ENCODE results near the gene CDK14. TPM values are rescaled to one million over a fixed set of nuclear protein-coding genes. Genes with fewer than 3 reads are reported as not detected.
"Not testable (repeated sequence)": the region's sequence is repeated elsewhere in the genome, so short reads cannot be mapped to it uniquely, and the experiment has no call there.

CDK14 gene
- total RNA-seq, 1 experiment from 2014 or later = 9.3 TPM

DNA sequence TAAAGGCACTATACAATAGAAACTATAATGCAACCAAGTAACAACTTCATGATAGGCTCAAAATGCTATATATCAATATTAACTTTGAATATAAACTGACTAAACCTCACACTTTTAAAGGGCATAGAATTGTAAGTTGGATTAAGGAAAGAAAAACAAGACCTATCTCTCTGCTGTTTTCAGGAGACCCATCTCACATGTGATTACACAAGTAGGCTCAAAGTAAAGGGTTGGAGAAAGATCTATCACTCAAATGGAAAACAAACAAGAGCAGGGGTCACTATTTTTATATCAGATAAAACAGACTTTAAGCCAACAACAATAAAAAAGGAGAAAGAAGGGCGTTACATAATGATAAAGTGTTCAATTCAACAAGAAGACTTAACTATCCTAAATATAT, 155.5 kb downstream of the CDK14 start:
- DNase-seq (ENCODE audit: low read depth) = no peak

DNA sequence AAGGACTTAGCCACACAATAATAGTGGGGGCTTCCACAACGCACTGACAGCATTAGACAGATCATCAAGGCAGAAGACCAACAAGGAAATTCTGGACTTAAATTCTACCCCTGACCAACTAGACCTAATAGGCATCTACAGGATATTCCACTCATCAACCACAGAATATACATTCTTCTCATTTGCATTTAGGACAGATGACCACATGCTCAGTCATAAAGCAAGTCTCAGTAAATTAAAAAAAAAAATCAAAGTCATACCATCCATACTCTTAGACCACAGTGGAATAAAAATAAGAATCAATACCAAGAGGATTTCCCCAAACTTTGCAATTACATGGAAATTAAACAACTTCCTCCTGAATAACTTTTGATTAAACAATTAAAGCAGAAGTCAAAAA, 155.9 kb downstream of the CDK14 start:
- DNase-seq (ENCODE audit: low read depth) = no peak

DNA sequence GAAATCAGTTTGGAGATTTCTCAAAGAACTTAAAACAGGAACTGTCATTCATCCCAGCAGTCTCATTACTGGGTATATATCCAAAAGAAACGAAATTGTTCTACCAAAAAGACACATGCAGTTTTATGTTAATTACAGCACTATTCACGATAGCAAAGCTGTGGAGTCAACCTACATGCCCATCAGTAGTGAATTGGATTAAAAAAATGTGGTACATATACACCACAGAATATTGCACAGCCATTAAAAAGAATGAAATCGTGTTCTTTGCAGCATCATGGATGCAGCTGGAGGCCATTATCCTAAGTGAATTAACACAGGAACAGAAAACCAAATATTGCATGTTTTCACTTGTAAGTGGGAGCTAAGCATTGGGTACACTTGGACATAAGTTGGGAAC, 158.9 kb downstream of the CDK14 start:
- no peak for DNase-seq (ENCODE audit: low read depth)

DNA sequence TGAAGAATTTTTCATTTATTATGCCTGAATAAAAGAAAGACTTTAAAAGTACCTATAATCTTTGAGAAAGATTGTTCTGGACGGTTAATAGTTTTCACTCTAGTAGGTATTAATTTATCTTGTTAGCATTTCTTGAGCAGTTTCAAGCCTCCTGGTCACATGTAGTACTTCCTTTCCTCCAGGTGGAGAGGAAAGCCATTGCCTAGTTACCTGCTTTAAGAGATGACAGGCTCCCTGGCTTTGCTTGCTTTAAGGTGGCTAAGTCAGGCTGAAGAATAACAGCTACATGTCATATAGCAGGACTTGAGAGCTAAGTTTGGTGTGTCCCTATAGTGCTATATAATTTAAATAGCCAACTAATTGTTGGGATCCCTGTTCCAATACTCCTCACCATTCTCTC, 160.2 kb downstream of the CDK14 start:
- DNase-seq (ENCODE audit: low read depth) = no peak

DNA sequence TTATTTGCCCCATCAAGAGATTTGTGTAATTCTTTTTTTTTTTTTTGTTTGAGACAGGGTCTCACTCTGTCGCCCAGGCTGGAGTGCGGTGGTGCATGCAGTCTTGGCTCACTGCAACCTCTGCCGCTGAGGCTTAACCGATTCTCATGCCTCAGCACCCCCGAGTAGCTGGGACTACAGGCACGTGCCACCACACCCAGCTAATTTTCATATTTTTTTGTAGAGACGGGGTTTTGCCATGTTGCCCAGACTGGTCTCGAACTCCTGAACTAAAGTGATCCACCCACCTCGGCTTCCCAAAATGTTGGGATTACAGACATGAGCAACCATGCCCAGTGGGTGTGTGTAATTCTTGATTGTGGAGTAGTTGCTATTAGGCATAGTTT, 161.4 kb downstream of the CDK14 start:
- not testable (repeated sequence) for DNase-seq (ENCODE audit: low read depth)

DNA sequence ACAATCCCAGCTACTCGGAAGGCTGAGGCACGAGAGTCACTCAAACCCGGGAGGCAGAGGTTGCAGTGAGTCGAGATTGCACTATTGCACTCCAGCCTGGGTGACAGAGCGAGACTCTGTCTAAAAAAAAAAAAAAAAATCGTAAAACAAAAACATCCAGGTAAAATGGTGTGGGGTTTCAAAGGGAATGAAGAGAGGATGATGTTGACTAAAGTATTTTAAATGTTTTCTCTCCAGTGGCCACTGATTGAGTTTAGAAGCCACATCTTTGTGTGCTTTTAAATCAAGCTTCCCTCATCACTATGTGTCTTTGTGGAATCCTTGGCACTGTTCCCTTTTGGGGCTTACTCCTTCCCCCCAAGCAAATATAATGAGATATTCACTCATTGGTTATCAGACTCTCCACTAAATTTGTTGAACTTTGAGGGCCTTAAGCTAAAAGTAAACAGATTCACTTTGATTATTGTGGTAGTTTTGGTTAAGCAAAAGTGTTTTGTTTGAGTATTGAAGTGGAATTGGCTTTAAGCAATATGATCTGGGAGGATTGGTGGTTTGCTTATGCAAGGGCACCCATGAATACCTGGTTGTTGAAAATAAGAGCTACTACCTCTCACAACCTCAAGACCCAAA, 162.9 kb downstream of the CDK14 start:
- DNase-seq (ENCODE audit: low read depth) = peak; percentile 16

DNA sequence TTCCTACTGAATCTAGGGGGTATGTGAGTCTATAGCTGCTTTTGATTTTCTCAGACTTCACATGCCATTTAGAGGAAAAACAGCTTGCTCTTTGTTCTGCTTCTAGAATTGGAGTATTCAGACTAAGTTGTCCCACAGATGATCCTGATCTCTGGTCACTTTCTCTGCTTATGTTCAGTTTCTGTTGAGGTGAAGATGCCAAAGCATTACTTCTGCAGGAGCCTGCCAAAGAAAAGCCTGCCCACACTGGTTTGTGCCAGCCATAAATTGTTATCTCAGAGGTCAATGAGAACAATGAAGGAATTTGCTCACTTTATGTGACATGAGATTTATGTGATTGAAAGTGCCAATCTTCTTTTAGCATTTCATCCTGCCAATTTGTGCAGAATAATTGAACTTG, 163.6 kb downstream of the CDK14 start:
- DNase-seq (ENCODE audit: low read depth) = no peak

DNA sequence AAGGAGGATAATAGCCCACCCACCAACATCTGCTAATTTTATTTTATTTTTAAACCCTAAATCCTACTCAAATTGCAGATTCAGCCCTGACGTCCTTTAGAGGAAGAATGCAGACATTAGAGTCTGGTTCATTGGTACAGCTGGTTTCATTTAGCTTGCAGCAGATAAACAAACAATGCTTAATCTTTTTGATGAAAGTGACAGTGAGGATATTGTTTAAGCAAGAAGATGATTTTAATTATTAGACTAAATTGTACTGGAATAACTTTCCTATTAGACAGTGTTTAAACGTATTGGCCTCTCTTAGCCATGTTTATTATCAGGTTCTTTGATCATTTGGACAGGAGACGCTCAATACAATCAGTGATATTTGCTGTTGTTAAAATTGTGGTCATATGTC, 164.8 kb downstream of the CDK14 start:
- DNase-seq (ENCODE audit: low read depth) = no peak

DNA sequence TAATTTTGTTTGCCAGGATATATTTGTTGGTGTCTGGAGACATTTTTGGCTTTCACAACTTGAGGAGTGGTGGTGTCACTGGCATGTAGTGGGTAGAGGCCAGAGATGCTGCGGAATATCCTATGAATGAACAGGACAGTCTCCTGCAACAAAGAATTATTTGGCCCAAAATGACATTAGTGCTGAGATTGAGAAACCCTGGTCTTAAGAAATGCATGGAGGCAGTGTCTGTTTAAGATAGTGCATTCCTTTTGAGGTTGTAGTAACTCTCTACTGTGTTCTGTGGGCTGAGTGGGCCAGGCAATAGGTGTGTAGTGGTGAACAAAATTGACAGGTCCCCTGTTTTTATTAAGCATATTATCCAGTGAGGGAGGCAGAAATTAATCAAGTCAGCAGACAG, 165.5 kb downstream of the CDK14 start:
- no peak for DNase-seq (ENCODE audit: low read depth)

DNA sequence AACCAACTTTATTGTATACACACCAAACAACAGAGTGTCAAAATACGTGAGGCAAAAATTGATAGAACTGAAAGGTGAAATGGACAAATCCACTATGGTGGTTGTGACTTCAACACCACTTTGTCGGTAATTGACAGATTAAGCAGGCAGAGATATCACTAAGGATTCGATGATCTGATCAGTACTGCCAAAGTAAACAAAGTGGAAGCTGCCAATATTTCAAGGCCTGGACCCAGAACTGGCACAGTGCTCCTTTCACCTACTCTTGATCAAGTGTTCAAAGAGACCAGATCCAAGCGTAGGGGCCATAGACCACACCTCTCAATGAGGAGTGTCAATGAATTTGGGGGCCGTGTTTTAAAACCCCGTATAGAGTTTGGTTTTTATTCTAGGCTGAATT, 167.0 kb downstream of the CDK14 start:
- DNase-seq (ENCODE audit: low read depth) = no peak

DNA sequence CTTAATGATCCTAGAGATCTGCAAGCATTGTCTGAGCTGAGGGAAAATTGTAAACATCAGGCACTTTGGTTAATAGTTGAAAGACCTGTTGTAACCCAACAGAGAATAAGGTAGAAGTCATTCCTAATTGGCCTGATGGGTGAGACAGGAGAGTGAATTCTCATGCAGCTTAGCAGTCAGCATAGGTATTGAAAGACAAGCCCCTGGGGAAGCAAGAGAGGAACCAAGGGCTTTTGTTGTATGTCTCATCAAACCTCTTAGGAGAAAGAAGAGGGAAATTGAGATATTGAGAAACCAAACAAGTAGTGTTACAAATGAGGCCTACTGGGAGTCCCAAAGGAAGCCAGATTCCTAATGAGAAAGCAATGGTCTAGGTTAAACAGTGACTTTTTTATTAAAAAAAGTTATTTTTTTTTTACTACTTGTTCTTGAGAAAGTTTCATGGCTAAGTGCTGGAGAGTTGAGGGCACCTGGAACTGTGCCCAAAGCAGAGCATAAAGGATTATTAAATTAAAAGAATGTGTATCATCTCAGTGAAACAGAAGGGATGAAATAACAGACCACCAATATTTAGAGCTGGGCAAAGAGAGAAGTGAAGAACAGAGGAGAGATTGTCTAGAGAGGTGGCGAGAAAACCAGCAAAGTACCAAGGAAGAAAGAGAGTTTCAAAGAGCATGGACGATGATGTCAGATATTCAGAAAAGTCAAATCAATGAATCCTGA, 168.9 kb downstream of the CDK14 start:
- no peak for DNase-seq (ENCODE audit: low read depth)

DNA sequence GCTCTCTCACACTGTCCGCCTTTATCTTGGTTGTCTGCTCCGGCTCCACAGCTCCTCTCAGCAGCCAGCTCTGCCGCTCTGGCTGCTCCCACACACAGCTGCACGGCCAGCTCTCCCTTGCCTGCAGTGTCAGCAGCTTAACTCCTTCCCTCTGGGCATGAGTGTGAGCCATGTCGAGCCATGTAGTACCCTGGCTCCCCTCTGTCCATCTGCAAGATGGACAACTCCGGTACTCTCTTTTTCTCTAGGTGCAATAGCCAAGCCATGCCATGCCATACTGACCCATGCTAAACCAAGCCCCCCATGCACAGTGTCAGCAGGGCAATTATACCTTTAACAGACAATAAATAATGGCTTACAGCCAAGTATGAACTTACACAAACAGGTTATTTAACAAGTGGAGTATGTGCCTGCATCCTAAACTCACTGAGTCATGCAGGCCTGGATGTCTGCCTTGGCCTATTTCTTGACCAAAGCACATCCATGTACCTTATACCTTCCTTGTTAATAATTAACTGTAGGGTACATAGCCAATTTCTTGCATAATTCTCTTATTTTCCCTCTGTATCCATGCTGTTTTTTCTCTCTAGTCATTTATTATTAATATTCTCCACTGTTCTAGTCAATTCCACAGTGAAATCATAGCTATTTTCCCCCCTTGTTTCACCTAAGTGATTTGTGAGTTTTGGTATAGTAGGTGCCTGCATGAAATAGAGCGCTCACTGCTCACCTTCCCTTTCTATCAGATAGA, 170.9 kb downstream of the CDK14 start:
- DNase-seq (ENCODE audit: low read depth) = peak; percentile 13

DNA sequence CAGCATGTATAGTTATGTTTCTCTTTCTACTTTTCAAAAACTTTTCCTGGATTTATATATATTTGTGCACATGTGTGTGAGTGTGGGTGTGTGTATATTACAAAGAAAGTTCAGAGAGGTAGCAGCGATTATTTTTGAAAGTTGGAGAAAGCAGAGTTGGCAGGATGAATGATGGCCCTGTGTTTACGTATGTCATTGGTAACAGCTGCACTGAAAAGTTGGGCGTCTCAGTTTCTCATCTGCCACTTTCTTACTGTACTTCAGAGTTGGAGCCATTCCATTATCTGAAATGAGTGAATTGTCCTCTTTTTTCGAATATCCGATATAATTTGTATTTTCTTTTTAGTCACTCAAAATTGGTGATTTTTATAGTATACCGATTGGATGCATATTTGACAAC, 172.2 kb downstream of the CDK14 start:
- no peak for DNase-seq (ENCODE audit: low read depth)

DNA sequence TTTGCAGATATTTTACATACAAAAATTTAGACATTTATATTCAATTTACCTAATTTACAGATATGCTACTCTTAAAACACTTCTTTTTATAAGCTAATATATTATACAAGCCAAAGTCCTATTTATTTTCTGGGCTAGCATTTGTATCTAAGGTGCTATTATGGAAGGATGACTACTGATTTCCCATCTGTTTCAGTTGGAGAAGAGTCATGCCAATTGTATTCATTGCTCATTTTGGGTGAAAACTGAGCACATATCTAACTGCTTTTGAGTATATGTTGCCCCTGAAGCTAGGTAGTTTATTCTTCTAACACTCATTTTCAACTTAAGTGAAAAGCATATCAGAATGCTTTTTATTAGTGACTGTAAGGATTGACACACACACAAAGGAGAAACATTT, 172.9 kb downstream of the CDK14 start:
- no peak for DNase-seq (ENCODE audit: low read depth)

DNA sequence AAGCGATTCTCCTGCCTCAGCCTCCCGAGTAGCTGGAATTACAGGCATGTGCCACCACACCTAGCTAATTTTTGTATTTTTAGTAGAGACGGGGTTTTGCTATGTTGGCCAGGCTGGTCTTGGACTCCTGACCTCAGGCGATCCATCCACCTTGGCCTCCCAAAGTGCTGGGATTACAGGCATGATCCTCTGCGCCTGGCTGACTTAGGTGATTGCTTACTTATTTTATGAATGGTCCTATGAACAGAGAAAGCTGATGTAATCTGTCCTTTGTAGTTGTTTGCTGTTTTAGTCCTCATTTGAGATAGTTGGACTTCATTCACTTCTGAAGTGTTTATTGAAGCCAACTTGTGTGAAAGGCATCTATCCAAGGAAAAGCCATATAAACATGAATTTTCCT, 173.4 kb downstream of the CDK14 start:
- not testable (repeated sequence) for DNase-seq (ENCODE audit: low read depth)

DNA sequence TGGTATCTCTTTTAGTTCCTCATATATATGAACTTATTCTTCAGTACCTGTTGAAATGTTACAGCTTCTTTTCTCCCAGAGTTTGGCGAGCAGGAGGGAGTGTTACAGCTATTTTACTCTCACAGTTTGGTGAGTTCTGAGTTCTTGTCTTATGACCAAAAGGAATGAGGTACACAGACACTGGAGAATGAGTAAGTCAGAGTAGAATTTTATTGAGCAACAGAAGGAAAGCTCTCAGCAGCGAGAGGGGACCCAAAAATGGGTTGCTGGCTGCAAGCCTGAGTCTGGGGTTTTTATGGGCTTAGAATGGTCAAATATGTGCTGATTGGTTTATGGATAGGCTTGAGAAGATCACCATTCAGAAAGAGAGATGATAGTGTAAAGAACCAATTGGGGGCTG, 175.2 kb downstream of the CDK14 start:
- DNase-seq (ENCODE audit: low read depth) = no peak

DNA sequence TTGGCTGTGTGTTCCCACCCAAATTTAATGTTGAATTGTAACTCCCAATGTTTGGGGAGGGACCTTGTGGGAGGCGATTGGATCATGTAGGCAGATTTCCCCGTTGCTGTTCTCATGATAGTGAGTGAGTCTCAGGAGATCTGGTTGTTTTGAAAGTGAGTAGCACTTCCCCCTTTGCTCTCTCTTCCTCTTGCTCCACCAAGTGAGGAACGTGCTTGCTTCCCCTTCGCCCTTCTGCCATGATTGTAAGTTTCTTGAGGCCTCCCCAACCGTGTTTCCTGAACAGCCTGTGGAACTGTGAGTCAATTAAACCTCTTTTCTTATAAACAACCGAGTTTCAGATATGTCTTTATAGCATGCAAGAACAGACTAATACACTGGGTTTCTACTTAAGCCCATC, 176.3 kb downstream of the CDK14 start:
- no peak for DNase-seq (ENCODE audit: low read depth)

DNA sequence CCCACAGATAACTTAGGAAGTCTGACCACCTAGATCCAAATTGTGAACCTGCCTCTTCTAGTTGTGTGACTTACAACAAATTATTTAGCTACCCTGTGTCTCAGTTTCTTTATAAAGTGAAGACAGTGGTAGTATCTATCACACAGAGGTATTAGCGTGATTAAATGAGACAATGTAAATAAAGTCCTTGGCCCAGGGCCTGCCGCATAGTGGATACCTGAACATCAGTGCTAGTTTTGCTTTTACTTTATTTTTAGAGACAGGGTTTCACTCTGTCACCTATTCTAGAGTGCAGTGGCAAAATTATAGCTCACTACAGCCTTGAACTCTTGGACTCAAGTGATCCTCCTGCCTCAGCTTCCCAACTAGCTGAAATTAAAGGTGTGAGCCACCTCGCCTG, 177.1 kb downstream of the CDK14 start:
- DNase-seq (ENCODE audit: low read depth) = no peak

DNA sequence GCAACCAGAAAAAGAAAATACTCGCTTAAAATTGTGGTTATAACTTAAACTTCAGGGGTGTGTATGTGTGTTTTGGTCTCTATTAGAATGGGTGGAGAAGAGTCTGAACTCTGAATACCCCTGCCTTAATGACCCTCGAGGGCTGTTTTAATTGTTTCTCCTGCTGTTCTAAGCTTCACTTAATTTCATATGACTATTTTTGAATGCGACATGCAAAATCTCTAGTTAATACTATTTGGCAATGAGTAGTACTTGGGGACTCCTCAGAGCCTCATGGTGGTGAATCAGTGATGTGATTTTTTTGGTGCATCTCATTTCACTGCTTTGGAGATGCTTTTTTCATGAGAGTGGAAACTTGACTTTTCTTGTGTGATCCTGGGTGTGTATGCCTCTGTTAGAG, 178.6 kb downstream of the CDK14 start:
- DNase-seq (ENCODE audit: low read depth) = no peak

DNA sequence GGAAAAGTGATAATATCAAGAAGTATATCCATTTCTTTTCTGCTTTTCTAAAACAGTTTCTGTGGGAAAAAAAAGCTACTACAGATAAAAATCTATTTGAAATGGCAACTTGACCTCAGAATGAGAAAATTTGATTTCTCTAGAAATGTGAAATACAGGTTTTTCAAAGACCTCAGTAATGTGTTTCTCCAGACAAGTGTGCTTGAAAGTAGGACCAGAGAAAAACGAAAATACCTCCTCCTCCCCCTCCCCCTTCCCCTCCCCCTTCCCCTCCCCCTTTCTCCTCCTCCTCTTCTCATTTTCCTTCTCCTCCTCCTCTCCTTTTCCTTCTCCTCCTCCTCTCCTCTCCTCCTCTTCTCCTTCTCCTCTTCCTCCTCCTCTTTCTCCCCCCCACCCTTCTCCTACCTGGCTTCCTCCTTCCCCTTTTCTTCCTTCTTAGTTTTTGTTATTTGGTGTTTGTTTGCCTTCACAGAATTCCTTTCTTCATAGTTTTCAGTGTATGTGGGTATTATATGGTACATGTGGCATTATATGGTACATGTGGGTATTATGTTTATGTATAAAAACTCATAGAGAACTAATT, 179.4 kb downstream of the CDK14 start:
- DNase-seq (ENCODE audit: low read depth) = no peak

DNA sequence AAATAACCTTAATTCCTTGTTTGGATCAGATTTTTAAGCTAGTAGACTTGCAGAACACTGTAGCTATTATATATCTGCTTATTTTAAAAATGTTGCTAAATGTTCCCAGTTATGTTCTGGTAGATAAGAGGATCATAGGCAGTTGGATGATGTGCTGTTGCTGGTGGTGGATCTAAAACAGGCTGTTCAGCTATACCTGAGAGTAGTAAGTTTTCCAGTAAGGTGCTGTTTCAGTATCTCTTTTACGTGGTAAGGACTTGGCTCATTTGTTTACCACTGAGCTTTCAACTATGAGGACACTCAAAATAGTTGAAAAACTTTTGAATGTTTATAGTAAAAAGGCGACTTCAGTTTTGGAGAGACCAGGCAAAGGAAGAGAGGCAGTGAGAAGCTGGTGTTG, 180.9 kb downstream of the CDK14 start:
- DNase-seq (ENCODE audit: low read depth) = no peak

DNA sequence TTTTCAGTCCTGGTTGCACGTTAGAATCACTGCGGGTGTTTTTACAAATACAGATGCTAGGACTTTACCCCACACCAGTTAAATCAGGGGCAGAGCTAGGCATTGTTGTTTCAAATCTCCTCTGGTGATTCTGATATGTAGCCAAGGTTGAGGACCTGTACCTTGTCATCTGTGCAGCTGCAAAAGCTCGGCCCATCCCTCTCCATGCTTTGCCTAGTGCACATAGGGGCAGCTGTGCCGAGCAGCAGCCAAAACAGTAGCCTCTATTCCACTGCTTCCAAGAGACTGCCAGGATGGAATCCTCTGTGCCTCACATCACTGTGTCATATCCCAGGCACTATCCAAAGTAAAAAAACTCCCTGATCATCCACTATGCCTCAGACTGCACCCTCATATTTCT, 181.3 kb downstream of the CDK14 start:
- no peak for DNase-seq (ENCODE audit: low read depth)

DNA sequence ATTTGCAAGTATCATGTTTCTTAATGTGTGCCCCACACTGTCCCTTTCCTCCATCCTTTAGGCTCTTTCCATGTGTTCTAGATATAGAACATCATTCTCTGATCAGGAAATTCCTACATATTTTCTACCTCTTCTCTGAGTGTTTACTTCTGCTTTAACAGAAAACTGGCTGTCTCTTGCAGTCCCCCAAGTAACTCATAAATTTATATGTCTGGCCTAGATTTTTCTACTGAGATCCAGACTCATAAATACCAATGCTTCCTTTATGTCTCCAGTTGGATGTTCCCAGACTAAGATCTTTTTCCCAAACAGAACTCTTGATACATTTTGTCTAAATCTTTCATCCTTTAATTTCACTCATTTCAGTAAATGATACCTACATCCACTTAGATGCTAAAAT, 181.8 kb downstream of the CDK14 start:
- DNase-seq (ENCODE audit: low read depth) = no peak
